ENCODE data around the gene MFSD2A. TPM values are rescaled to one million over a fixed set of nuclear protein-coding genes. Genes with fewer than 3 reads are reported as not detected.
"Not testable (repeated sequence)": the region's sequence is repeated elsewhere in the genome, so short reads cannot be mapped to it uniquely, and the experiment has no call there.

The MFSD2A gene
- 43.3 and 47.8 TPM in 2 replicates for total RNA-seq

- Mint-ChIP-seq H3K4me3 (ENCODE audit: low read depth) (peak within 1 kb of the TSS; percentile 95), H3K9me3 (no peaks in the 10 kb centered on the region), H3K27ac (peak within 1 kb of the TSS; percentile 92), H3K4me1 (ENCODE audit: low read depth) (peaks cover 52% of the 10 kb centered on the region), H3K27me3 (ENCODE audit: low read depth) (peaks cover 7% of the 10 kb centered on the region), H3K36me3 (ENCODE audit: low read depth) (peaks cover 42% of the 10 kb centered on the region)
- intact Hi-C loops (cut with micrococcal nuclease), result loop anchor here (1.0 to 5.0 kb wide), 3 partner anchors 53 to 85 kb away; partner anchors contain the start of genes CAP1 and MYCL
- DNase-seq (ENCODE audit: low spot score), result peak; percentile 81
Observed at GRCh38 chr1:39954870-39955546, at the start of gene MFSD2A. Gene MFSD2A (plus strand): TSS chr1:39955145. CDS start chr1:39955293, 148 bp downstream.

DNA sequence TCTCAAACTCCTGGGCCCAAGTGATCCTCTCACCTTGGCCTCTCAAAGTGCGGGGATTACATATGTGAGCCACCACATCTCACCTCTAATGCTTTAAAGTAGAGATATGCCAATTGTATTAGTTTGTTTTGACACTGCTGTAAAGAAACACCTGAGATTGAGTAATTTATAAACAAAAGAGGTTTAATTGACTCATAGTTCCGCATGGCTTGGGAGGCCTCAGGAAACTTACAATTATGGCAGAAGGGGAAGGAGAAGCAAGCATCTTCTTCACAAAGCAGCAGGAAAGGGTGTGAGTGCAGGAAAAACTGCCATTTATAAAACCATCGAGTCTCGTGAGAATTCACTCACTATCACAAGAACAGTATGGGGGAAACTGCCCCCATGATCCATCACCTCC lies 49.8 kb upstream of the MFSD2A start:
- H3K27me3 Mint-ChIP-seq (ENCODE audit: low read depth), result peaks cover 38% of the 10 kb centered on the region
- intact Hi-C loops (cut with micrococcal nuclease), result no loop called here
- no peak overlapping the region for H3K4me3 Mint-ChIP-seq (ENCODE audit: low read depth)
- H3K36me3 Mint-ChIP-seq (ENCODE audit: low read depth), result no peaks in the 10 kb centered on the region
- DNase-seq (ENCODE audit: low spot score), result no peak
- peaks cover 21% of the 10 kb centered on the region for H3K9me3 Mint-ChIP-seq
- H3K4me1 Mint-ChIP-seq (ENCODE audit: low read depth), result peaks cover 6% of the 10 kb centered on the region
- H3K27ac Mint-ChIP-seq, result no peak overlapping the region

DNA sequence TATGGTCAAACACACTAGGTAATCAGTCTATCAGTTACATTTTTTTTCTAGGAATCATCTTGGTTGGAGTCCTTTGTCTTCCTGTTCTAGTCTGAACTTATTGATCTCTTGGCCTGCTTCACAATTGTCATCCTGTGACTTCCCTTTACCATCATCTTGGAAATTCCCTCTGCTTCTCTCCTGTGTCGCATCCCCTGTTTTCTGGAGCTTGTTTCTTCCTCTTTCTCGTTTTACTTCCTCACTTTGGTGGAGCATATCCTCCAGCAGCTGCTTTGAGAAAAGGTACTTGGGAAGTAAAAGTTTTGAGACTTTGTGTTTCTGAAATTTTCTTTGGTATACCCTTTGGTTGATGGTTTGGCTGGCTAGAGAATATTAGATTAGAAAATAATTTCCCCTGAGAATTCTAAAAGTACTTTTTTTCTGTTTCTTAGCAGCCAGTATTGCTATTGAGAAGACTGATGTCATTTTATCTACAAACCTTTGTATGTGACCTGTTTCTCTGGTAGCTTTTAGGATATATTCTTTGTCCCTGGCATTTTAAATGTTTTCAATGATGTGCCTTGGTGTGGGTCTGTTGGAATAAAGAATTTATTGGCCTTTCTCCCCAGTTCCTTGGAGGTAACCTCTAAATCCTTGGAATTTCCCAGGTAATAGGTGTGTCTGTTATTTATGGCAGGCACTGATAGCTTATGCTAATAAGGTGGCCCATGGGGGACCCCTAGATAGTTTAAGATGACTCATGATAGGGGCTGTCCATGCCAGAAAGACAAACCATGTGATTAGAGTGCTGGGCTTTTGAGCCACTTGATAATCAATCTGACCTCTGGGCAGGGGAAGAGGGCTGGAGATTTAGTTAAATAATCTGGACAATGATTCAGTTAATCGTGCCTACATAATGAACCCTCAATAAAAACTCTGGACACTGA lies 47.2 kb upstream of the MFSD2A start:
- Mint-ChIP-seq H3K27me3 (ENCODE audit: low read depth) (peaks cover 28% of the 10 kb centered on the region), H3K36me3 (ENCODE audit: low read depth) (no peaks in the 10 kb centered on the region), H3K4me1 (ENCODE audit: low read depth) (no peaks in the 10 kb centered on the region), H3K27ac (no peak overlapping the region), H3K9me3 (peaks cover 21% of the 10 kb centered on the region), H3K4me3 (ENCODE audit: low read depth) (no peak overlapping the region)
- no peak for DNase-seq (ENCODE audit: low spot score)
- intact Hi-C loops (cut with micrococcal nuclease), result no loop called here

- Mint-ChIP-seq H3K36me3 (ENCODE audit: low read depth) (no peaks in the 10 kb centered on the region), H3K4me3 (ENCODE audit: low read depth) (no peak overlapping the region), H3K4me1 (ENCODE audit: low read depth) (no peaks in the 10 kb centered on the region), H3K27me3 (ENCODE audit: low read depth) (peaks cover 21% of the 10 kb centered on the region), H3K27ac (no peak overlapping the region), H3K9me3 (peaks cover 21% of the 10 kb centered on the region)
- DNase-seq (ENCODE audit: low spot score), result no peak
- intact Hi-C loops (cut with micrococcal nuclease), result no loop called here
Observed at GRCh38 chr1:39908534-39908933, 46.4 kb upstream of the MFSD2A start.

GRCh38 chr1:39910263-39910662 lies 44.7 kb upstream of the MFSD2A start:
- H3K27ac Mint-ChIP-seq, result no peak overlapping the region
- H3K4me3 Mint-ChIP-seq (ENCODE audit: low read depth), result no peak overlapping the region
- intact Hi-C loops (cut with micrococcal nuclease), result no loop called here
- H3K36me3 Mint-ChIP-seq (ENCODE audit: low read depth), result no peaks in the 10 kb centered on the region
- no peak for DNase-seq (ENCODE audit: low spot score)
- H3K27me3 Mint-ChIP-seq (ENCODE audit: low read depth), result peaks cover 10% of the 10 kb centered on the region
- H3K9me3 Mint-ChIP-seq, result peaks cover 21% of the 10 kb centered on the region
- H3K4me1 Mint-ChIP-seq (ENCODE audit: low read depth), result no peaks in the 10 kb centered on the region

- DNase-seq (ENCODE audit: low spot score); H3K4me3 Mint-ChIP-seq (ENCODE audit: low read depth); H3K36me3 Mint-ChIP-seq (ENCODE audit: low read depth); intact Hi-C loops (cut with micrococcal nuclease); H3K27ac Mint-ChIP-seq; H3K4me1 Mint-ChIP-seq (ENCODE audit: low read depth); H3K9me3 Mint-ChIP-seq; H3K27me3 Mint-ChIP-seq (ENCODE audit: low read depth): not testable (repeated sequence)
Observed at GRCh38 chr1:39913136-39913535, 41.8 kb upstream of the MFSD2A start.

GRCh38 chr1:39915499-39916129 lies 39.3 kb upstream of the MFSD2A start:
- Mint-ChIP-seq H3K4me3 (ENCODE audit: low read depth) (no peak overlapping the region), H3K9me3 (no peaks in the 10 kb centered on the region)

DNA sequence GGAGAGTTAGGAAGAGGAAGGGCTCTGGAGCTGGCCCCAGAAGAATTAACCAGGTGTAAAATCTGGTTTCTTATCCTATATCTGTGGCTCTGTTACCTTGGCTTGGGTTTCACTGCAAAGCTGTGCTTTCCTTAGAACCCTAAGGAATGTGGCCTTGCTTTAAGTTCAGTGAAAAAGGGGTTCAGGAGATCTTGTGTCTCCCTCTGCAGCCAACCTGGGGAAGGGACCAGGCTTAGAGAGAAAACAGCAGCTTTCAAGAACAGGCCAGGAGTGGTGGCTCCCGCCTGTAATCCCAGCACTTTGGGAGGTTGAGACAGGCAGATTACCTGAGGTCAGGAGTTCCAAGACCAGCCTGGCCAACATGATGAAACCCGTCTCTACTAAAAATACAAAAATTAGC lies 37.1 kb upstream of the MFSD2A start:
- H3K4me3 Mint-ChIP-seq (ENCODE audit: low read depth), result no peak overlapping the region
- intact Hi-C loops (cut with micrococcal nuclease), result no loop called here

More at GRCh38 chr1:39915499-39916129, 39.3 kb upstream of the MFSD2A start:
- H3K36me3 Mint-ChIP-seq (ENCODE audit: low read depth), result no peaks in the 10 kb centered on the region
- peaks cover 3% of the 10 kb centered on the region for H3K27me3 Mint-ChIP-seq (ENCODE audit: low read depth)
- H3K4me1 Mint-ChIP-seq (ENCODE audit: low read depth), result no peaks in the 10 kb centered on the region
- DNase-seq (ENCODE audit: low spot score), result no peak
- no peak overlapping the region for H3K27ac Mint-ChIP-seq
- intact Hi-C loops (cut with micrococcal nuclease), result no loop called here

DNA sequence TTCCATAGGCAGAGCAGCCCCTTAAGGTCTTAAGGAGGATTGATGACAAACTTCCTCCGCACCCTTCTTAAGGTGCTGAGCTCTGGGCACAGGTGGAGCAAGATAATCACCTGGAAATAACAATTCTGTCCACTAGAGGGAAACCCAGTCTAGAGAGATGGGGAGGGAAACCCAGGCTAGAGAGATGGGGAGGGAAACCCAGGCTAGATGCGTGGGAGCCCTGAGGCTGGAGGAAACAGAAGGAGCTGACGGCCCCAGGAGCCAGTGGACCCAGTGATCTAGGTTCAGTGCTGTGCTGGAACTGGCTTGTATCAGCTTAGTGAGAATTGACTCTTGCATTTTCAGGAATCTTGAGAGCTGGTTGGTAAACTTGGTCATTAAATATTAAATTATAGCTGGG lies 35.4 kb upstream of the MFSD2A start:
- peak; percentile 14 for DNase-seq (ENCODE audit: low spot score)
- Mint-ChIP-seq H3K4me3 (ENCODE audit: low read depth) (no peak overlapping the region), H3K36me3 (ENCODE audit: low read depth) (no peaks in the 10 kb centered on the region), H3K9me3 (no peaks in the 10 kb centered on the region), H3K4me1 (ENCODE audit: low read depth) (no peaks in the 10 kb centered on the region), H3K27me3 (ENCODE audit: low read depth) (peaks cover 4% of the 10 kb centered on the region), H3K27ac (no peak overlapping the region)
- intact Hi-C loops (cut with micrococcal nuclease), result loop anchor here (1.0 kb wide), 2 partner anchors 54 to 113 kb away; no protein-coding TSS in a partner anchor

More for the DNA sequence above, 37.1 kb upstream of the MFSD2A start:
- Mint-ChIP-seq H3K27ac (no peak overlapping the region), H3K9me3 (no peaks in the 10 kb centered on the region), H3K4me1 (ENCODE audit: low read depth) (no peaks in the 10 kb centered on the region), H3K36me3 (ENCODE audit: low read depth) (no peaks in the 10 kb centered on the region), H3K27me3 (ENCODE audit: low read depth) (peaks cover 3% of the 10 kb centered on the region)
- DNase-seq (ENCODE audit: low spot score), result no peak

GRCh38 chr1:39922251-39922688 lies 32.7 kb upstream of the MFSD2A start:
- intact Hi-C loops (cut with micrococcal nuclease), result no loop called here
- Mint-ChIP-seq H3K27me3 (ENCODE audit: low read depth) (peaks cover 4% of the 10 kb centered on the region), H3K4me3 (ENCODE audit: low read depth) (no peak overlapping the region), H3K9me3 (no peaks in the 10 kb centered on the region), H3K36me3 (ENCODE audit: low read depth) (no peaks in the 10 kb centered on the region), H3K27ac (no peak overlapping the region), H3K4me1 (ENCODE audit: low read depth) (no peaks in the 10 kb centered on the region)
- DNase-seq (ENCODE audit: low spot score), result no peak

GRCh38 chr1:39925721-39926342 lies 29.1 kb upstream of the MFSD2A start:
- no peak for DNase-seq (ENCODE audit: low spot score)
- Mint-ChIP-seq H3K9me3 (no peaks in the 10 kb centered on the region), H3K36me3 (ENCODE audit: low read depth) (no peaks in the 10 kb centered on the region), H3K27me3 (ENCODE audit: low read depth) (peaks cover 3% of the 10 kb centered on the region), H3K4me3 (ENCODE audit: low read depth) (no peak overlapping the region), H3K4me1 (ENCODE audit: low read depth) (no peaks in the 10 kb centered on the region), H3K27ac (no peak overlapping the region)
- intact Hi-C loops (cut with micrococcal nuclease), result no loop called here

GRCh38 chr1:39926343-39926793 lies 28.6 kb upstream of the MFSD2A start:
- Mint-ChIP-seq H3K4me3 (ENCODE audit: low read depth) (no peak overlapping the region), H3K9me3 (no peaks in the 10 kb centered on the region), H3K4me1 (ENCODE audit: low read depth) (no peaks in the 10 kb centered on the region), H3K27ac (no peak overlapping the region), H3K36me3 (ENCODE audit: low read depth) (no peaks in the 10 kb centered on the region), H3K27me3 (ENCODE audit: low read depth) (peaks cover 3% of the 10 kb centered on the region)
- no peak for DNase-seq (ENCODE audit: low spot score)
- intact Hi-C loops (cut with micrococcal nuclease), result no loop called here

Data from activated T-helper 2 cell treated with anti-CD3 and anti-CD28 coated beads, Interferon-gamma antibody, Interleukin-2, Interleukin-4, amounts not matched to agents 10 μg/mL and 5 μg/mL and 100 μg/mL, durations not matched to agents 14 hours and 24 hours and 36 hours (primary cell).